Neural crest cell (in vitro differentiated cells): ENCODE measurements around the gene ATP7A. TPM values are rescaled to one million over a fixed set of nuclear protein-coding genes. Genes with fewer than 3 reads are reported as not detected.
"Not testable (repeated sequence)": the region's sequence is repeated elsewhere in the genome, so short reads cannot be mapped to it uniquely, and the experiment has no call there.

Experiments used
- DNase-seq: peaks from one replicate; pipeline ENCODE4 v3.0.0; 2021; ENCODE audit warnings: low read depth, mixed read lengths, low spot score
- H3K27ac Mint-ChIP-seq: one replicate; pipeline ENCODE4 v1.8.0; 2021; ENCODE audit warnings: mild to moderate bottlenecking, mixed read lengths; ENCODE audit not compliant: unreplicated experiment
- H3K27me3 Mint-ChIP-seq: 2 replicates; pipeline ENCODE4 v1.8.0; 2021; ENCODE audit warnings: low read depth, mild to moderate bottlenecking, mixed read lengths
- H3K36me3 Mint-ChIP-seq: 2 replicates; pipeline ENCODE4 v1.8.0; 2021; ENCODE audit warnings: low read depth, mild to moderate bottlenecking, mixed read lengths
- H3K4me1 Mint-ChIP-seq: 2 replicates; pipeline ENCODE4 v1.8.0; 2021; ENCODE audit warnings: mixed read lengths
- H3K4me3 Mint-ChIP-seq: one replicate; pipeline ENCODE4 v1.8.0; 2021; ENCODE audit warnings: mild to moderate bottlenecking, mixed read lengths
- H3K9me3 Mint-ChIP-seq: 2 replicates; pipeline ENCODE4 v1.8.0; 2021; ENCODE audit warnings: mixed read lengths
- total RNA-seq: library from RNA; stranded (reverse); gene quantifications from 2 replicates; pipeline ENCODE4 v1.2.1, GENCODE V29; 2021
- TF ChIP-seq, protein P1 (sequence below): fragments of 200-600 bp; sonication (generic); conservative IDR thresholded peaks from 2 replicates; pipeline ENCODE4 v1.5.0; 2021; ENCODE audit warnings: antibody characterized with exemption, mild to moderate bottlenecking

Gene ATP7A
- total RNA-seq, 1 donor from 2014 or later: 9.3 TPM

- H3K4me1 Mint-ChIP-seq: no peaks in the 10 kb centered on the region
- no peak overlapping the region for H3K4me3 Mint-ChIP-seq
- H3K27ac Mint-ChIP-seq: no peak overlapping the region
- DNase-seq: no peak
- TF ChIP-seq, protein P1, sequence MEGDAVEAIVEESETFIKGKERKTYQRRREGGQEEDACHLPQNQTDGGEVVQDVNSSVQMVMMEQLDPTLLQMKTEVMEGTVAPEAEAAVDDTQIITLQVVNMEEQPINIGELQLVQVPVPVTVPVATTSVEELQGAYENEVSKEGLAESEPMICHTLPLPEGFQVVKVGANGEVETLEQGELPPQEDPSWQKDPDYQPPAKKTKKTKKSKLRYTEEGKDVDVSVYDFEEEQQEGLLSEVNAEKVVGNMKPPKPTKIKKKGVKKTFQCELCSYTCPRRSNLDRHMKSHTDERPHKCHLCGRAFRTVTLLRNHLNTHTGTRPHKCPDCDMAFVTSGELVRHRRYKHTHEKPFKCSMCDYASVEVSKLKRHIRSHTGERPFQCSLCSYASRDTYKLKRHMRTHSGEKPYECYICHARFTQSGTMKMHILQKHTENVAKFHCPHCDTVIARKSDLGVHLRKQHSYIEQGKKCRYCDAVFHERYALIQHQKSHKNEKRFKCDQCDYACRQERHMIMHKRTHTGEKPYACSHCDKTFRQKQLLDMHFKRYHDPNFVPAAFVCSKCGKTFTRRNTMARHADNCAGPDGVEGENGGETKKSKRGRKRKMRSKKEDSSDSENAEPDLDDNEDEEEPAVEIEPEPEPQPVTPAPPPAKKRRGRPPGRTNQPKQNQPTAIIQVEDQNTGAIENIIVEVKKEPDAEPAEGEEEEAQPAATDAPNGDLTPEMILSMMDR: no peak
- no peaks in the 10 kb centered on the region for H3K27me3 Mint-ChIP-seq
- no peaks in the 10 kb centered on the region for H3K36me3 Mint-ChIP-seq
- H3K9me3 Mint-ChIP-seq: peaks cover 5% of the 10 kb centered on the region
Observed at GRCh38 chrX:77918568-77918967, 8.1 kb downstream of the ATP7A start.

DNA sequence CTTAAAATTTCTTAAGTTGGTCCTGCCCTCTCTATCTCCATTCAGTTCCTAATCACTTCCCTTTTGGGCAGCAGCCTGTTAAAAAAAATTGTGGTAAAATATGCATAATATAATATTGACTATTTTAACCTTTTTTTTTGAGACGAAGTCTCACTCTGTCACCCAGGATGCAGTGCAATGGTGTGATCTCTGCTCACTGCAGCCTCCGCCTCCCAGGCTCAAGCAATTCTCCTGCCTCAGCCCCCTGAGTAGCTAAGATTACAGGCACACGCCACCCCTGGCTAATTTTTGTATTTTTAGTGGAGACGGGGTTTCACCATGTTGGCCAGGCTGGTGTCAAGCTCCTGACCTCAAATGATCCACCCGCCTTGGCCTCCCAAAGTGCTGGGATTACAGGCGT, 8.9 kb downstream of the ATP7A start:
- not testable (repeated sequence) for DNase-seq, H3K4me3 Mint-ChIP-seq, H3K27ac Mint-ChIP-seq, H3K4me1 Mint-ChIP-seq, H3K36me3 Mint-ChIP-seq, H3K27me3 Mint-ChIP-seq, H3K9me3 Mint-ChIP-seq

DNA sequence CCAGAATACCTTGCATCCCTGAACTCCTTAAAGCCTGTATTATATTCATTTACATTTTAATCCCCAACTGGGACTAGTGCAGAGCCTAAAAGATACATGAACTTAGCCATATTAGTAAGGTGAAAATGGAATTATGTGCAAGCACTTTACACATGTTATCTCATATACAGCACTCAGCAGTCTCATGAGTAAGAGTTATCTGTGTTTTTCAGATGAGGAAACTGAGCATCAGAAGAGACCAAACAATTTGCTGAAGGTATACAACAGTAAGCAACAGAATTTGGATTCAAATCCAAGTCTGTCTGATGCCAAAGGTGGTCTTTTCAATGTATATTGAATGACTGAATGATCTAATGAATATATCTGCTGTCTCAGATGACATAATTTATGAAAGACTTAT, 12.3 kb downstream of the ATP7A start:
- Mint-ChIP-seq H3K4me1 (no peaks in the 10 kb centered on the region), H3K36me3 (no peaks in the 10 kb centered on the region), H3K4me3 (no peak overlapping the region), H3K27ac (no peak overlapping the region), H3K9me3 (peaks cover 8% of the 10 kb centered on the region), H3K27me3 (no peaks in the 10 kb centered on the region)
- TF ChIP-seq, protein P1: no peak
- DNase-seq: no peak

DNA sequence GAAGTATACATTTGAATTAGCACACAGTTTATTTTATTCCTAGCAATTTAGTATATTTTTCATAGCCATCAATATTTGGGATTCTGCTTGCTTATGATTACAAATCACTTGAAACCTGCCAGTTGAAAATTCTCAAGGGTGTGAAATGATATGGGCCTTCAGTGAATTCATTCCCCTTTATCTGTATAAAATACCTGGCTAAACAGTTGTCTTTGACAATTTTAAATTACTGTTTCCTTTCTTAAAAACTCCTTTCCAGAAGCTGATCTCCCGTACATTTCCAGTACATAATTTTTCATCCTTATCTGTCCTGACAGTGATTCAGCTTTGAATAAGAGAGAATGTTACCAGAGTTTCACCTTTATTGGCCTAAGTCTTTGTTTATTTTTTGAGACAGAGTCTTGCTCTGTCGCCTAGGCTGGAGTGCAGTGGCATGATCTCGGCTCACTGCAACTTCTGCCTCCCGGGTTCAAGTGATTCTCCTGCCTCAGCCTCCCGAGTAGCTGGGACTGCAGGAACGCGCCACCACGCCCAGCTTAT, 13.9 kb downstream of the ATP7A start:
- H3K36me3 Mint-ChIP-seq: peaks cover 4% of the 10 kb centered on the region
- peaks cover 8% of the 10 kb centered on the region for H3K9me3 Mint-ChIP-seq
- H3K4me1 Mint-ChIP-seq: no peaks in the 10 kb centered on the region
- no peaks in the 10 kb centered on the region for H3K27me3 Mint-ChIP-seq
- no peak overlapping the region for H3K27ac Mint-ChIP-seq
- TF ChIP-seq, protein P1: no peak
- DNase-seq: no peak
- H3K4me3 Mint-ChIP-seq: no peak overlapping the region

- Mint-ChIP-seq H3K27me3 (no peaks in the 10 kb centered on the region), H3K27ac (no peak overlapping the region), H3K4me1 (no peaks in the 10 kb centered on the region), H3K4me3 (no peak overlapping the region), H3K36me3 (peaks cover 11% of the 10 kb centered on the region), H3K9me3 (peaks cover 13% of the 10 kb centered on the region)
- no peak for DNase-seq
- TF ChIP-seq, protein P1: no peak
Observed at GRCh38 chrX:77925764-77926163, 15.3 kb downstream of the ATP7A start.

DNA sequence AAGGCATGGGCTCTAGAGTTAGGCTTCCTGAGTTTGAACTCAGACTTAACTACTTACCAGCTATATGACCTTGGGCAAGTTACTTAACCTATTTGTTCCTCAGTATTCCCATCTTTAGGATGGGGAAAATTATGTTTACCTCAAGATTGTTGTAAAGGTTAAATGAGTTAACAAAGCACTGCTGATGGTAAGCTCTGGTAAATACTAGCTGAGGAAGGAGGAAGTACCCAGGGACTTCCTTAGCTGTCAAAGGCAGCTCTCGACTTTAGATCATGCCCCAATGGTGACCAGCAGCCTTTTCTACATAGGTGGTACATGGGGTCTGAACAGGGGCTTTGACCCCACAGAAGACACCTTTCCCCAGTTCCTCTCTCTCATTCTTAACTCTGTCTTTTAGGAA, 20.1 kb downstream of the ATP7A start:
- H3K9me3 Mint-ChIP-seq: peaks cover 8% of the 10 kb centered on the region
- no peaks in the 10 kb centered on the region for H3K4me1 Mint-ChIP-seq
- H3K36me3 Mint-ChIP-seq: peaks cover 13% of the 10 kb centered on the region
- TF ChIP-seq, protein P1: no peak
- no peak for DNase-seq
- H3K4me3 Mint-ChIP-seq: no peak overlapping the region
- H3K27me3 Mint-ChIP-seq: no peaks in the 10 kb centered on the region
- no peak overlapping the region for H3K27ac Mint-ChIP-seq
